Measurements from ENCODE around the gene CEP135.

- TF ChIP-seq POLR2A (IDR thresholded peaks at IDR 0.05) (no peak), CTCF (IDR thresholded peaks at IDR 0.05) (no peak)
Measured at GRCh38 chr4:55993994-55994663, 45.4 kb downstream of the CEP135 start.
